ENCODE results near the gene HDAC11. TPM values are rescaled to one million over a fixed set of nuclear protein-coding genes. Genes with fewer than 3 reads are reported as not detected.

Gene HDAC11
- total RNA-seq, 1 experiment from 2014 or later = 1.0 TPM

DNA sequence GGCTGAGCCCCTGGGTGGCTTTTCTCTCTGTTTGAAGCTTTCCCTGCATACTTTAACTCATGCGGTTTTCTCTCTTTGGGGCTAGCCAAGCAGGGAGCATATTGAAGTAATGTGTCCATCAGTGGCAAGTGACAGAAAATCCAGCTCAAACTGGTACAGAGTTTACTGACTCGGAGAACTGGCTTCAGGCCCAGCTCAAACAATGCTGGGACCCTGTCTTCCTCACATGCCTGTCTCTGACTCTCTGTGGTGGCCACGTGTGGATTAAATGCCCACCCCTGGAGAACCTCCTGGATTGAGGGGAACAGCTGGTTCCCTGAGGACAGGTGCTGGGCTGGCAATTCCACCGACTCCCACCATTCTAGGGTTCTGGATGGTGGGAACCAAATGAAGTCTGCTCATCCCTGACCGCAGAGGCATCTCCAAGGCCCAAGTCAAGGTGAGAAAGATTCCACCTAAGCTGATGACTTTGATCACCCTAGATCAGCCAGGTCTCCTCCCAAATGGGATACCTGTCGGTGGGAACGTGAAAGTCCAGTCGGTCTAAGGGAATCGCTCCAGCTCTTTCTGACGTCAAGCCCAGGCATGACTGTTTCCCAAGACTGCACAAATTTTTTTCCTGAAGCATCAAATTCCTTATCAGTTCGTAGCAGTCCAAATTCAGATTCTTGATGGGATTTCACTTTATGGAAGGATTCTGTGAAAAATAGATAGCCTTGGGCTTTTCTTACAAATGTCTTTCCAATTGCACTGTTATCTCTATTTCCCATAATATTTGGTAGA is 16.3 kb upstream of the HDAC11 start:
- intact Hi-C loops (cut with micrococcal nuclease; ENCODE audit: unreplicated experiment) = no loop called here
- POLR2A ChIA-PET (ENCODE audit: low non-redundant PET) = no interaction called here

DNA sequence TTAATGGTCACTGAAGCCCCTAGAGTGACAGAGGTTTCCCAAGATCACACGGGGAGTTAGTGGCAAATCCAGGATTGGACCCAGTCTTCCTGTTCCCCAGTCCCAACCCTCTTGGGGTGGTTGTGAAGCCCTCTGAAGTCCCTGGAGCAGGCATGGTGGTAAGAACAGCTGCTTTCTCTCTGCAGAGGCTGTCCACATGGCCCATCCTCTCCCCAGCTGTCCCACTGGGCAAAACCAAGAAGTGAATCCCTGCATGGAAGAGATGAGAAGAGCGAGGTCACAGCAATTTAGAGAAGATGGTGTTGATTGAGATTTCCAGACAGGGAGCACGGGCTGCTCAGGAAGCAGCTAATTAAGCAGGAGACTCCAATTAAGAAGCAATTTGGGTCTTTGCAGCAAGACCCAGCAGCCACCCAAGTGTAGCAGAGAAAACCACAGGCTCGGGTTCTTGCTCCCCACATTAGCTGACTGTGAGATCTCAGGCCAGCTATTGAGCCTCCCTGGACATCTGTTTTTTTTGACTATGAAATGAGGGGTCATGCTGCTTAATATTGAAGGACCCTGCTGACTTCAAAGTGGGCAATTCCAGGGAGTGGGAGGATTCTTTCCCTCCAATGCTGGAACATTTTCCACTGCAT is 14.8 kb upstream of the HDAC11 start:
- no TSS peak for BruUV-seq (replicated peaks)
- H3K27me3 ChIP-seq (replicated peaks; ENCODE audit: insufficient read depth, low read depth, low read length, poor library complexity) = peaks cover 3% of the 10 kb centered on the region
- no peak overlapping the region for H3K4me3 ChIP-seq (ENCODE audit: low read depth, low read length, poor library complexity, severe bottlenecking)
- TF ChIP-seq, protein P1, sequence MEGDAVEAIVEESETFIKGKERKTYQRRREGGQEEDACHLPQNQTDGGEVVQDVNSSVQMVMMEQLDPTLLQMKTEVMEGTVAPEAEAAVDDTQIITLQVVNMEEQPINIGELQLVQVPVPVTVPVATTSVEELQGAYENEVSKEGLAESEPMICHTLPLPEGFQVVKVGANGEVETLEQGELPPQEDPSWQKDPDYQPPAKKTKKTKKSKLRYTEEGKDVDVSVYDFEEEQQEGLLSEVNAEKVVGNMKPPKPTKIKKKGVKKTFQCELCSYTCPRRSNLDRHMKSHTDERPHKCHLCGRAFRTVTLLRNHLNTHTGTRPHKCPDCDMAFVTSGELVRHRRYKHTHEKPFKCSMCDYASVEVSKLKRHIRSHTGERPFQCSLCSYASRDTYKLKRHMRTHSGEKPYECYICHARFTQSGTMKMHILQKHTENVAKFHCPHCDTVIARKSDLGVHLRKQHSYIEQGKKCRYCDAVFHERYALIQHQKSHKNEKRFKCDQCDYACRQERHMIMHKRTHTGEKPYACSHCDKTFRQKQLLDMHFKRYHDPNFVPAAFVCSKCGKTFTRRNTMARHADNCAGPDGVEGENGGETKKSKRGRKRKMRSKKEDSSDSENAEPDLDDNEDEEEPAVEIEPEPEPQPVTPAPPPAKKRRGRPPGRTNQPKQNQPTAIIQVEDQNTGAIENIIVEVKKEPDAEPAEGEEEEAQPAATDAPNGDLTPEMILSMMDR (conservative IDR thresholded peaks at IDR 0.05; ENCODE audit: low read depth, low read length) = no peak
- TF ChIP-seq EZH2 (IDR thresholded peaks at IDR 0.05; ENCODE audit: borderline replicate concordance, low read depth, low read length, poor library complexity, severe bottlenecking) = no peak
- ChIA-PET CTCF (no interaction called here), POLR2A (ENCODE audit: low non-redundant PET) (no interaction called here)
- H3K4me1 ChIP-seq (ENCODE audit: insufficient read depth, low read length, poor library complexity, severe bottlenecking) = no peaks in the 10 kb centered on the region
- H3K9me3 ChIP-seq (ENCODE audit: low read depth, low read length, poor library complexity, severe bottlenecking) = no peaks in the 10 kb centered on the region
- DNase-seq (ENCODE audit: low spot score) = no peak
- intact Hi-C loops (cut with micrococcal nuclease; ENCODE audit: unreplicated experiment) = no loop called here
- H3K36me3 ChIP-seq (ENCODE audit: insufficient read depth, low read length, poor library complexity, severe bottlenecking) = no peaks in the 10 kb centered on the region
- no peak overlapping the region for H3K27ac ChIP-seq (ENCODE audit: low read depth, low read length, poor library complexity, severe bottlenecking)

More for the DNA sequence above, 16.3 kb upstream of the HDAC11 start:
- no peak overlapping the region for H3K4me3 ChIP-seq (ENCODE audit: low read depth, low read length, poor library complexity, severe bottlenecking)
- H3K27me3 ChIP-seq (replicated peaks; ENCODE audit: insufficient read depth, low read depth, low read length, poor library complexity) = peaks cover 3% of the 10 kb centered on the region
- no TSS peak for BruUV-seq (replicated peaks)
- TF ChIP-seq, protein P1 (conservative IDR thresholded peaks at IDR 0.05; ENCODE audit: low read depth, low read length) = no peak
- no peak for TF ChIP-seq EZH2 (IDR thresholded peaks at IDR 0.05; ENCODE audit: borderline replicate concordance, low read depth, low read length, poor library complexity, severe bottlenecking)
- no peaks in the 10 kb centered on the region for H3K36me3 ChIP-seq (ENCODE audit: insufficient read depth, low read length, poor library complexity, severe bottlenecking)
- CTCF ChIA-PET = no interaction called here
- DNase-seq (ENCODE audit: low spot score) = no peak
- H3K27ac ChIP-seq (ENCODE audit: low read depth, low read length, poor library complexity, severe bottlenecking) = no peak overlapping the region
- H3K9me3 ChIP-seq (ENCODE audit: low read depth, low read length, poor library complexity, severe bottlenecking) = no peaks in the 10 kb centered on the region
- no peaks in the 10 kb centered on the region for H3K4me1 ChIP-seq (ENCODE audit: insufficient read depth, low read length, poor library complexity, severe bottlenecking)

DNA sequence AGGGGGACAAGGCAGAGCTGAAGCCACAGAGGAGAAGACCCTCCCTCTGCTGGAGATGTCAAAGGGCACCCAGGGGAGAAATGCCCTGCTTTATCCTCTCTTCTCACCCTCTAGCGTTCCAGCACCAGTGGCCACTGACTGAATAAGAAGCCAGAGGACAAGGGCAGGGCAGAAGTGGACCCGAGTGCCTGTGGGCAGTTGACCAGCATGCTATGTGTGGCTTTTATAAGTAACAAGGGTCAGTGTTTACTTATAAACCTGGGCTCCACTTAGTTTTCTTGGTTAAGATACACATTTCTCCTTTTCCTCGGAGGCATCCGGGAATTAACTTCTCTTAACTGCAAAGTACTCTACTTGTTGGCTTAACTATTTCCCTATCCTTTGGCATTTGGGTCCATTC is 13.3 kb upstream of the HDAC11 start:
- Histone ChIP-seq H3K9me3 (ENCODE audit: low read depth, low read length, poor library complexity, severe bottlenecking) (no peaks in the 10 kb centered on the region), H3K4me1 (ENCODE audit: insufficient read depth, low read length, poor library complexity, severe bottlenecking) (no peaks in the 10 kb centered on the region), H3K27me3 (replicated peaks; ENCODE audit: insufficient read depth, low read depth, low read length, poor library complexity) (peaks cover 3% of the 10 kb centered on the region), H3K36me3 (ENCODE audit: insufficient read depth, low read length, poor library complexity, severe bottlenecking) (no peaks in the 10 kb centered on the region), H3K27ac (ENCODE audit: low read depth, low read length, poor library complexity, severe bottlenecking) (no peak overlapping the region), H3K4me3 (ENCODE audit: low read depth, low read length, poor library complexity, severe bottlenecking) (no peak overlapping the region)
- CTCF ChIA-PET = no interaction called here
- intact Hi-C loops (cut with micrococcal nuclease; ENCODE audit: unreplicated experiment) = no loop called here
- no peak for TF ChIP-seq EZH2 (IDR thresholded peaks at IDR 0.05; ENCODE audit: borderline replicate concordance, low read depth, low read length, poor library complexity, severe bottlenecking)
- TF ChIP-seq, protein P1 (conservative IDR thresholded peaks at IDR 0.05; ENCODE audit: low read depth, low read length) = no peak
- POLR2A ChIA-PET (ENCODE audit: low non-redundant PET) = no interaction called here
- DNase-seq (ENCODE audit: low spot score) = no peak
- no TSS peak for BruUV-seq (replicated peaks)
